ENCODE measurements around the gene SLC35F1.
"Not testable (repeated sequence)": the region's sequence is repeated elsewhere in the genome, so short reads cannot be mapped to it uniquely, and the experiment has no call there.

The SLC35F1 gene

DNA sequence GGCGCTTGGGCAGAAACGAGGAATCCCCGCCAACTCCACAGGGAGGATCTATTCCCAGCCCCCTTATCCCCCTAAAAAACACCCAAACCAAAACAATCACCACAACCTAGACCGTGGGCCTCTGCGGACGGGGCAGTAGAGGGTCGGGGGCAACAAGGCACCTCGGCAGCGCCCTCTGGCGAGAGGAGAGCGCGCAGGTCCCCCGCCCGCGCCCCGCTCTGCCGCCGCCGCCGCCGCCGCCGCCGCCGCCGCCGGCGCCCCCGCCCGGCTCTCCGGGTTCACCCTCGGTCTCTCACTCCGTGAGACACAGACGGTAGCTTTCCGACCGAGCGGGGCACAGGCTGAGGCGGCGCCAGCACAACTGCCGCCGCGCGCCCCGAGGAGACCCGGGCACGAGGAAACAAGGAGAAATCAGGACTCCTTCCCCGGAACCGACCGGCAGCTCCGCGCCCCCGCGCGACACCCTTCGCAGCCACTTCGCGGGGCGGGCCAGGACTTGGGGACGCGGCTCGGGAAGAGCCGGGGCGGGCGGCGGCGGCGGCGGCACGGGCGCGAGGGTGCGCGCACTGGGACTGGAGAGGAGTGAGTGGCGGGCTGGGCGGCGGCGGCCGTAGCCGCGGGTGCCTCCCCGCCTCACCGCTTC is at the start of gene SLC35F1:
SLC35F1 (plus strand) TSS at position 307 of the 643 bp plus-strand sequence.
- no peak for DNase-seq (ENCODE audit: low spot score)

DNA sequence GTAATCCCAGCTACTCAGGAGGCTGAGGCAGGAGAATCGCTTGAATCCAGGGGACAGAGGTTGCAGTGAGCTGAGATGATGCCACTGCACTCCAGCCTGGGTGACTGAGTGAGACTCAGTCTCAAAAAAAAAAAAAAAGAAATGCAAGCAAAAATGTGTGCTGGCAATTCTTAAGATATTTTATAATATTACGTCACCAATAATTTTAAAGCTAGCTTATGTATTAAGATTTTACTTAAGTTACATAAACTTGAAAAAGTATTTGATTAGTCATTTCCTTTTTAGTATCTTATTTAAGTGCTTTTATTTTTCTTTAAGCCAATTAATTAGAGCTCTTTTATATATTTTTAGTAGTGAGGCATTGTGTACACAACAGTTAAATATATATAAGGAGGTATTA is 48.5 kb upstream of the SLC35F1 start:
- not testable (repeated sequence) for DNase-seq (ENCODE audit: low spot score)

DNA sequence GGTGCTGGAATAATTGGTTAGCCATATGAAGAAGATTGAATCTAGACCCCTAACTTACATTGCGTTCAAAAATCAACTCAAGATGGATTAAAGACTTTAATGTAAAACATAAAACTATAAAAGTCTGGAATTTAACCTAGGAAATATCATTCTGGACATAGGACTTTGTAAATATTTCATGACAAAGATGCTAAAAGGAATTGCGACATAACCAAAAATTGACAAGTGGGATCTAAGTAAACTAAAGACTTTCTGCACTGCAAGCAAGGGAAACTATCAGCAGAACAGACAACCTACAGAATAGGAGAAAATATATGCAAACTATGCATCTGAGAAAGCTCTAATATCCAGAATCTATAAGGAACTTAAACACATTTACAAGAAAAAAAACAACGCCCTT is 45.5 kb upstream of the SLC35F1 start:
- no peak for DNase-seq (ENCODE audit: low spot score)

DNA sequence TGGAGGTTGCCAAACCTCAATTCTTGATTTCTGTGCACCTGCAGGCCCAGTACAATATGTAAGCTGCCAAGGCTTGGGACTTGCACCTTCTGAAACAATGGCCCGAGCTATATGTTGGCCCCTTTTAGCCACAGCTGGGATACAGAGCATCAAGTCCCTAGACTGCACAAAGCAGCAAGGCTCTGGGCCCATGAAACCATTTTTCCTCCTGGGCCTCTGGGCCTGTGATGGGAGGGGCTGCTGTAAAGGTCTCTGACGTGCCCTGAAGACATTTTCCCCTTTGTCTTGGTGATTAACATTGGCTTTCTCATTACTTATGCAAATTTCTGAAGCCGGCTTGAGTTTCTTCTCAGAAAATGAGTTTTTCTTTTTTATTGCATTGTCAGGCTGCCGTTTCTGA is 40.5 kb upstream of the SLC35F1 start:
- no peak for DNase-seq (ENCODE audit: low spot score)

DNA sequence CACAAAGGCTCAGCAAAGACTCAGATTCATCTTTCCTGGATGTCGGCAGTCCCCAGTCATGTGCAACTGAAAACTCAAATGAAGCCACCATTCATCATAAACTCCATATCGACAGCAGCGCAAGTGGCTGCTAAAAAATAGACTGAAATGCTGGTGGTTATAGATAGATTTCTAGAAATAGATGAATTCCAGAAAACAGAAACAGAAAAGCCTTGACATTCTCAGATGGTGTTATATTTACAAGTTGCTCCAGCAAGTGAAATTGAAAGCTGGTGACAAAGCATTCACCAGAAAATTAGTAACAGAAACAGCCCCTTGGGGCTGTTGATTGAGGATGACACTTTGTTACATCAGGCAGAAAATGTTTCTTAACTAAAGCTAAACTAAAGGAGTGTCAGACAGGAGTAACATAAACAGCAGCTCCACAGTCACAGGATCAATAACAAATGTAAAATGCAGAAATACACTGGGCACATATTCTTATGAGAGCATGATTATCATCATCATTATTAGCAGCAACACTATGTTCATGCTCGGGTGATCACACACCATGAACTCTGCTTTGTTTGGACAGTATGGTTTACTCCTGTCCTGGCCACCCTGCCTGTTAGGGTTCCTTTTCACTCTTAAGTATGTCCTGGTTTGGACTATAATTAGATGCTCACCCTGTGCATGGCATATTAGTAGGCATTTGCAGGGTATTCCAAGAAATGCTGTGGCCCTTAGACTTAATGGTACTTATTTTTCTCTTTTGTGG is 36.4 kb upstream of the SLC35F1 start:
- no peak for DNase-seq (ENCODE audit: low spot score)

DNA sequence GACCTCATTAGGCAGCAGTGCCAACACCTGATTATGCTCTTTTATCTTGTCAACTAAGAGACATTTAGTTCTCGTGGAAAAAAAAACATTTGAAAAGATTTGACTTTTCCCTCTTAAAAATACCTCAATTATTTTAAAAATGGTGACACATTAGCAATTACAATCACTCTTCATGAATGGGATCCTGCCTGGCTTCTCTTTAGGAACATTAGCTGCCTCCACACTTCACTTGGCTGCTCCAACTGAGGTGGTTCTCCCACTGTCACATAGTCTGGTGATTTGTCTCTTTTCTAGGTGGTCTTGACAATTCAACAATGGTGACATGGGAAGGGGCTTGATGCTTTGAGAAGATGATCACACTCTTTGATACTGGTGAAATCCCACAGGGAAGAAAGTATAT is 26.2 kb upstream of the SLC35F1 start:
- no peak for DNase-seq (ENCODE audit: low spot score)

DNA sequence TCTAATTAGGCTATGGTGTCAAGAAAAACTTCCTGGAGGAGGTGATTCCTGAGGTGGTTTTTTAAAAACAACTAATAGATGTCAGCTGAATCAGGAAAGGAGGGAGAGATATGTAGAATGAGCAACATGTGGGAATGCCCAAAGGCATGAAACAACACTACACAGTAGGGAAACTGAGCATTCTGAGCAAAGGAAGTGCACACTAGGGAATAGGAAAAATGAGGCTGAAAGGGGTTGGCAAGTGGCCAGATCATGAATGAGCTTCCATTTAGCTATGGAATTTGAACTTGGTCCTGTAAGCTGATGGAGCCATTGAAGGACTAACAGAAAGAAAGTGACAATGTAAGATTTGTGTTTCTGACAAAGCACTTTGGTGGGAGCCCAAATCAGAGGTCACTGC is 16.9 kb upstream of the SLC35F1 start:
- DNase-seq (ENCODE audit: low spot score): no peak

DNA sequence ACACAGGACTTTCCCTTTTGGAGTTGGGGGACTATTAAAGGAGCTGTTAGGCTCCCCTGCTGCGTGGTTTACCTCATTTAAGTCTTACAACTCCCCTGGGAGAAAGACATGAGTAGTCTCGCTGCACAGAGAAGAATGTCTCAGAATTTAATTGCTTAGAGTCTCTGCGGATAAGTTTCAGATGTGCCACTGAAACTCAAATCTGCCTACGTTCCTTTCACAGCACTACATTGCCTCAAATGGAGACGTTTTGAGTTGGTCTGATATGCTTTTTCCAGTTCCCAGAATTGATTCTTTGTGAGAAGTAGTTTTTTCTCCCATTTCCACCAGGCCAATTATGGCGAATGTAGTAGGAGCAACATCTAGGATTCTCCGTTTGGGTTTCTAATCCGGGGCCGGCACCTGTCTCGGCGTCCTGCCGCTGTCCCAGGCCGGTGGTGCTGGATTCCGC is 532 bp upstream of the SLC35F1 start:
- DNase-seq (ENCODE audit: low spot score): no peak

DNA sequence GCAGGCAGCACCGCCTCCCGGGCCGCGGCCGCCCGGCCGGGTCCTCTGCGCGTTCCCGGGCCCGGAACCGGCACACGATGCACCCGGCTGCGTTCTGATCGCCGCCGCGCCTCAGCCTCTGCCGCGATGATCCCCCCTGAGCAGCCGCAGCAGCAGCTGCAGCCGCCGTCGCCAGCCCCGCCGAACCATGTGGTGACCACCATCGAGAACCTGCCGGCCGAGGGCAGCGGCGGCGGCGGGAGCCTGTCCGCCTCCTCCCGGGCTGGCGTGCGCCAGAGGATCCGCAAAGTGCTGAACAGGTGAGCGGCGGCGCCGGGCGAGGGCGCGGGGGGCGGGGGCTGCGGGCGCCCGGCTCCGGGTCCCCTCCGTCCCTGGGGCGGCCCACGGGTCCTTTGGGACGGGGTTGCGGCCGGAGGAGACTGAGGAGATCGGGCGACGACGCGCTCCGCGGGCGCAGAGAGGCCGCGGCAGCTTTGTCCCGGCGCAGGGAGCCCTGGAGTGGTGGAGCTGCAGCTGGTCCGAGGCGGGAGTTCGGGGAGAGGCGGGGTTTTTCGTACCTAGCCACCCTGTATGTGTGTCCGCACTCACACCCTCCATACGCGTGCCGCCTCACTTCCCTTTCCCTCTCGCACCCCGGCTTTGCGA is 659 bp downstream of the SLC35F1 start:
- DNase-seq (ENCODE audit: low spot score): no peak

DNA sequence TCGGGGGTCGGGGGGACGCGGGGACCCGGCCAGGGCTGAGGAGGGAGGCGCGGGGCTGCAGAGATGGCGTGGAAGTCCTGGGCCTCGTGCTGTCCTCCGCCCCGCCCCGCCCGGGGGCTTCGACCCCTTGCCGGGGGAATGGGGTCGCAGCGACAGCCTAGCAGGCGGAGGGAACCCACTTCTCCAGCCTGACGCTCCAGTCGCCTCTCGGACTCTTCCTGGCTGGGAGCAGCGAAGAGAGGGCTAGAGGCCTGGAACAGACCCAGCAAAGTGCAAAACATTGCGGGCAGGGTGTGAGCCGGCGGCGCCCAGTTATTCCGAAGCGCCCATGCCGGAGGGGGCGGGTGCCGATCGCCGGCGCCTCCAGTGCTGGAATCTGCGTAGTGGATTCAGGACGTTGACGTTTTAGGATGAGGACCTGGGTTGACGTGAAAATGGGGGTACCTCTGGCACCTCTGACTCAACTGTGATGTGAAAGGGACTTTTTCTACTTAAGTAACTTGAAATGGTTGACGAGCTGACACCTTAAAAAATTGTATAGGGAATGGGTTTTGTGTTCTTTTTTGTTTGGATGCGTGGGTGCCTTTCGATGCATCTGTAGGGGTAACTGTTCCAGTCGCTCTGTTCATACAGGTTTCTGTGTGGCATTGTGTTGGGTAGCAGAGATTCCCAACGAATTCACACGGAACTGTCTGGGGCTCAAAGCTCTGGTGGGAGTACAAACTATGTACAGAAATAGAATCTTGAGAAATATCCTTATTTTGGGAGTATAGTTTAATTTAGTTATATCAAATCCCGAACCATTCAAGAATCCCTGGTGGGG is 1.4 kb downstream of the SLC35F1 start:
- no peak for DNase-seq (ENCODE audit: low spot score)

DNA sequence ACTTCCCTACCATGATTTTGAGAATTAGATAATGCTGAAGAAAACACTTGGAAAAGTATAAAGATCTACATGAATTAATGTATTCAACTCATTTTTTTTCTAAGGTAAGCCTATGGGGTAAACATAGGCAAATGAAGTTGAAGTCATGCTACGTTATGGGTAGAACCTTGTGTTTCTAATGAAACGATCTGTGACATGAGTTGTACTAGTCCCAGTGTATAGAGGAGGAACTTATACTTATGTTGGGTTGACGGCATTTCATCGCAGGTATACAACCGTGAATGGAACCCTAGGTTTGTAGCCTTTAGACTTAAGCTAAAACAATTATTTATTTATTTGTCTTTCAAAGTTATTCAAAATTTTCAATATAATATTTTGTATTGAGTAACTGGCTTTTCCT is 2.6 kb downstream of the SLC35F1 start:
- no peak for DNase-seq (ENCODE audit: low spot score)

DNA sequence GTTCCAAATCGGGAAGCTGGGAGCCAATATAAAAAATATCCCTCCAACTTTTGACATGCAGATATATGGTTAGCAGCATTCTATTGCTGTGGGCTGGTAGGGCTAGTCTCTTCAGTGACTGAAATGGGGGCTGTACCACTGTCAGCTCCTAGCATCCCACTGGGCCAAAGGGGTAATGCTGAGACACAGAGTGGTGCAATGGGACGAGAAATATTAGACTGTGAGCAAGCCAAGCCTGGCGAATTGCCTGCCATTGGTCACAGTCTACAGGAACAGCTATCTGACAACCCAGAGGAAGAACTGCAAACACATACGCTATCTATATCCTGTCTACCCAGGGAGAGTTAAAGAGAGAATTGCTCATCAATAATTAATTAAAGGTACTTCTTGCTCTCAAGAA is 3.5 kb downstream of the SLC35F1 start:
- no peak for DNase-seq (ENCODE audit: low spot score)

DNA sequence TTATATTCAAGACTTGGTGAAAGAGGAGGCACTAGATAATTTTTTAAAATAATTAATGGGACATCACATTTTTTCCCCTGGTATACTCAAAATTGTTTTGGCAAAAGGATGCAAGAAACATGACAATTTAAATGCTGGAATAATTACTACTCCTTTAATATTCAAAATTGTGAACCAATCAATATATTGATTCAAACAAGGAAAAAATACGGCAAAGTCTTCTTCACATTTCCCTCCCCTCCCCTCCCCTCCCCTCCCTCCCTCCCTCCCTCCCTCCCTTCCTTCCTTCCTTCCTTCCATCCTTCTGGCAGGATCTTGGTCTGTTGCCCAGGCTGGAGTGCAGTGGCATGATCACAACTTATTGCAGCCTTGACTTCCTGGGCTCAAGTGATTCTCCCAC is 4.1 kb downstream of the SLC35F1 start:
- DNase-seq (ENCODE audit: low spot score): no peak

DNA sequence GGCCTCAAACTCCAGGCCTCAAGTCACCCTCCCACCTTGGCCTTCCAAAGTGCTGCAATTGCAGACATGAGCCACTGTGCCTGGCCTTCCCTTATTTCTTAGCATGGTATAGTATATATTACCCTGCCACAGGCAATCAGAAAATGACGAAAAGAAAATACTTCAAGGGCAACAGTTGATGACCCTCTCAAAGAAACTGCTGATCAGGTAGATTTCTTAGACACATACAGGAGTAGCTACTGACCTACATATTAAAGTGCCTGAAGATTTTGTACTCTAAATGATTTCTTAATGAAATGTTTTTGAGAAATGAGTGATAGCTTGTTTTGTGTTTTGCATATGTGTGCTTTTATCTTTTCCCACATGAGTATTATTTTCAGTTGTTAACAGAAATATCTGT is 4.6 kb downstream of the SLC35F1 start:
- DNase-seq (ENCODE audit: low spot score): no peak

DNA sequence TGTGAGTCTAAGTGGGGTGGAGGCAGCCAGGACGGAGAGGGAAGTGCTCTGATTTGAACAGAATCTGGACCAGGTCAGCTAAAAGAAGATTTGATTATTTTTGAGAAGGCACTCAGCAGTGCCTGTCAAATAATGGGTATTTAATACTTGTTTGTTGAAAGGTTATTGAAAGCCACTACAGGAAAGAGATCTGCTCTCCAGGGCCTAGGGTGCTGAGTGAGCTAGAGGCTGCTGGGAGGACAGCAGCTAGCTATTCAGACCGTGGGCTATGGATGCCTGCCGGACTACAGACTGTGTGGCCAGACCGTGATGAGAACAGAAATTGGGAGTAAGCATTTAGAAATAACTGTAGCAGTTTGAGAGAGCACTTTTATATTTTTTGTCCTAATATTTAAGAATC is 8.8 kb downstream of the SLC35F1 start:
- no peak for DNase-seq (ENCODE audit: low spot score)

DNA sequence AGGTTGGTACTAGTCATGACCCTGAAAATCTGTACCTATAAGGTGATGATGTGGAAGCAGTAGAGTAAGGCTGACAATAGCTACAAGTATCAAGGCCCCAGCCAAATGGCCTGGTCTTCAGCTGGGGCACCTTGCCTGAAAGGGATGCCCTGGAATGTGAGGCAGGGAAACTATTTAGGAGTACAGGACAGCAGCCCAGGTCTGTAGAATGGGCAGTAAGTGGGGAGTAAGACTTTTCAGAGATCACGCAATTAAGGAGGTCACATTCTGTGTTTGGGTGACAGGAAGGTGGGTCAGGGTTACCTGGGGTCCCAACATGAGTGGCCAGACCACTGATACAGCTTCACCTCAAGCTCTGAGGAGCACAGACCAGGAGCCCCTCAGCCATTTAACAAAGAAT is 9.4 kb downstream of the SLC35F1 start:
- no peak for DNase-seq (ENCODE audit: low spot score)

DNA sequence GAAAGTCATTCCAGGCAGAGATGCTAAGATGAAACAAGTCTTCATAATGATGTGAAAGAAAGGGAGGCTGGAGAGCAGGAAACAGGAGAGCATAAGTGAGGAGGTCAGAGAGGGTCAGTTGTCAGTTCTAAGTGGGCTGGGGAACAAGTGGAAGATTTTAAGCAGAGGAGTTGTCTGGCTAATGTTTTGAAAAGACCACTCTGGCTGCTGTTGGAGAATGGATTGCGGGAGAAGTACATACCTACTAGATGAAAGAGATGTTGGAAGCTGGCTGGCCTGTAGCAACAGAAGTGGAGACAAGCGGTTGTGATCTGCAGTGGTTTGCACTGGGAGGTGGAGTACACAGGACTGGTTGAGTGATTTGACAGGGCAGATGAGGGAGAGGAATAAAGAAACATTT is 10.1 kb downstream of the SLC35F1 start:
- DNase-seq (ENCODE audit: low spot score): no peak

DNA sequence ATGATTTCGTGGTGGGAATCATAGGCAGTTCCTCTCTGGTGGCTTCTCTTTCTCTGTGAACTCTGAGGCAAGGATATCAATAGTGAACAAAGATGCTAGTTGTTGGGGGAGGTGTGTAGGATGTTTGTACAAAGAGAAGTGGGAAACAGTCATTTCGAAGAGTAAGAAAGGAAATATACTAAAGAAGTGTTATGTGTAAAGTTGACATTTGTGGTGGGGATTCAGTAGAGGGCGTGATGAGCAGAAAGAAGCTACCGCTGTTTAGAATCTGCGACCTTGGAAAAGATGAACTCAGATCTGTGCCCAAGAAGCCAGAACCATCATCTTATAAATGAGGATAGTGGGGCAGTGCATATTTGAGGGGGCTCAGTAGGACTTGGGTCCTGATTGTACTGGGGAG is 11.4 kb downstream of the SLC35F1 start:
- DNase-seq (ENCODE audit: low spot score): no peak

DNA sequence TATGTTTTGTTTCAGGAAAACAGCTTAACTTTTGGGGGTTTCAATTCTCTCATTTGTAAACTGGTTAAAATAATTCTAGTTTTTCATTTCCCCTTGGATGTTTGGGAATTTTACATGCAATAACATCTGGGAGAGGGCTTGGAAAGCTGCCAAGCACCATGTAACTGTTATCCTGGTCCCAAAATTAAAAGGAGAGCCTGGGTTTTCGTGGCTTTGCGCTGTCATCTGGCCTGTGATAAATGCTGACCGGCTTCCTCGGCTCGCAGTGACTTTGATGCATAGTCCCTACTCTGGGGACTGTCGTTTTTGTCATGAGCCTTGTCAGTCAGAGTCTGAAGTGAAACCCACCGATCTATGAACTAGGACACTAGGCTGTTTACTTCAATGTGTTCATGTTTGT is 12.2 kb downstream of the SLC35F1 start:
- DNase-seq (ENCODE audit: low spot score): no peak

DNA sequence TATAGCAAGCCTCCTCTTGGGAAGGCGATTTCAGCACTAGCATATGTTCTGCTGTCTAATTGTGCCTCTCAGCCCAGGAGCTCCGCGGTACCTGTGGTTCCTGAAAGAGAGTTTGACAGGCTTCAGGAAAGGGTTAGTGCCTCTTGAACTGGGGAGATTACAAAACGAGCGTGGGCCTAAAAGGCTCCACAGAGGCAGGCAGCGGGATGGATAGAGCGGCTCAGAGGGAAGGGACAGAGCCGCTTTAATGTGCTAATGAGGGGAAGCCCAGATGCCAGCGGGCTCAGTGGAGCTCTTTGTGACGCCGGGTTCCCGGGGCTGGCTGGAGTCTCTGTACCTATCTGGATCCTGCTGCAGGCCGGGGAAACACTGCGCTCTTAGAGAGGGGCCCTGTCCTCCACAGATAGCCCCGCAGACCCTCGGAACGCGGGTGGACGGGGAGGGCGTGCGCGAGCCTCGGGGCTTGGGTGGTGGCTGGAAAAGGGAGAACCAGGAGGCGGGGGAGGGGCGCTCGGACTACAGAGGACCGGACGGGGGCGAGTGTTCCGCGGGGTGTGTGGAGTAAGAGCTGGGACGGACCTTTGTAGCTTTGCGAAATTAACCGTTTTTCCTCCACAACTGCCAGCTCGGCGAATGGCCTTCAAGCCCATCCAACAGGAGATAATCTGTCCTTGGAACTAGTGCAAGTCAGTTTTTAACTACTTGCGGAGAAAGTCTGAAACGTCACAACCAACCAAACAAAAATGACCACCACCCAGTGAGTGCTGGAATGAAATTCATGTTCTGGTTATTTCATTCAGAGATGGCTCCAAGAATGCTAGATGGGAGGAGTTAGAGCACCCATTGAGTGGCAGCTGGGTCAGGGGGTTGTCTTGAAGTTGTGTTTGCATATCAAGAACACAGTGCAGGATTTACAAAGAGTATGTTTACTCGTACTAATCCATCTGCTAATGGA is 13.0 kb downstream of the SLC35F1 start:
- no peak for DNase-seq (ENCODE audit: low spot score)

DNA sequence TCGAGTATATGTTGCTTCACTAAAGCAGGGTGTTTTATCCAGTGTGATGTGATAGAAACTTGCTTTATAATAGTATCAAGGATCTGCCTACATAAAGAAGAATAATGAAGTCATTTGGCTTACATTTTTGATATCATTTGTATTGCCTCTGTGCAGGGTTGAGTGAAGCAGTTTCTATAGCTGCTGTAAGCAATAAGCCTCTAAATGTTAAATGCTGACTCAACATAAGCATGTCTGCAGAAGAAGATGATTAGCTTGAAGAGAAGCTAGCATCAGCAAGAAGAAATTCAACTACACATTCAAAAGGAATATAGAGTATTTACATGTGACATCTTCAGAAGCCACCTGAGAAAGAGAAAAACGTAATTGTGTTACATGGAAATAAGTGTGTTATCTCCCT is 17.6 kb downstream of the SLC35F1 start:
- no peak for DNase-seq (ENCODE audit: low spot score)

Measured in LoVo (cell line).